BJ (cell line): ENCODE results near the gene PHACTR1. TPM values are rescaled to one million over a fixed set of nuclear protein-coding genes. Genes with fewer than 3 reads are reported as not detected.

Experiments used
- CTCF ChIA-PET: fragments of 350-600 bp; formaldehyde crosslinking; extraction: SDS; loops from one replicate; lab custom pipeline; 2021; ENCODE audit warnings: antibody characterized with exemption, inconsistent platforms; lab: Yijun Ruan, JAX
- POLR2A ChIA-PET: fragments of 300-600 bp; sonication (Branson Sonifier 250); formaldehyde crosslinking; extraction: SDS; loops from one replicate; lab custom pipeline; 2021; ENCODE audit warnings: antibody characterized with exemption; lab: Charles Lee
- DNase-seq: peaks from one replicate; pipeline ENCODE4 v3.0.0-alpha.2; 2011; ENCODE audit warnings: low read depth
- H3K27me3 ChIP-seq: 2 replicates; pipeline ENCODE4 v1.6.0; 2011; ENCODE audit warnings: low read length; ENCODE audit not compliant: control insufficient read depth, insufficient read depth
- H3K36me3 ChIP-seq: 2 replicates; pipeline ENCODE4 v1.5.1; 2011; ENCODE audit warnings: low read length; ENCODE audit not compliant: control insufficient read depth, insufficient read depth
- H3K4me3 ChIP-seq: 2 replicates; pipeline ENCODE4 v1.5.1; 2011; ENCODE audit warnings: low read depth, mild to moderate bottlenecking, control low read depth, low read length
- polyA plus RNA-seq: library from polyadenylated mRNA; depleted of rRNA; stranded (reverse); fragments of >200 nt; gene quantifications from 2 replicates; pipeline ENCODE4 v1.2.3, GENCODE V29; 2011
- TF ChIP-seq, protein P1 (sequence below): IDR thresholded peaks from 2 replicates; pipeline ENCODE4 v1.5.1; 2011; ENCODE audit warnings: low read depth, mild to moderate bottlenecking, control low read depth, inconsistent platforms, low read length, moderate library complexity; ENCODE audit not compliant: insufficient read depth

PHACTR1 gene
- polyA plus RNA-seq, 1 experiment, result 0.40 TPM

DNA sequence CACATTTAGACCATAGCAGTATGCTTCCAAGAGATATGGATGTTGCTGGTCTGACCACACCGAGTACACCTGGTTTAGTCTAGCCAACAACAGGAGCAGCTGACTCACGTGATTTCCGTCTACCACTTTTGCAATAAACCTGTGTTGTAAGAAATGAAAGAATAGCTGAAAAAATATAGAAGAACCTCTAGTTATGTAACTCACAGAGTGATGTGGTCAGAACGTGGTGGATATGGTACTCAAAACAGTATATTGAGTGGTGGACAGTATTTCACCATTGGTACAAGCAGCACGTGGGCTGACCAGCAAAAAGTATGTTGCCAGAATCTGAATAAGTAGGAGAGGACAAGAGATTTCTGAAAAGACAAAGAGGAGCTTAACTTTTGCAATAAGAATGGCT lies 384.8 kb downstream of the PHACTR1 start:
- Histone ChIP-seq H3K27me3 (peaks cover 1% of the 10 kb centered on the region; the same call in 1 of the 2 replicates), H3K36me3 (no peaks in the 10 kb centered on the region), H3K4me3 (no peak overlapping the region)
- POLR2A ChIA-PET, result no interaction called here
- TF ChIP-seq, protein P1, sequence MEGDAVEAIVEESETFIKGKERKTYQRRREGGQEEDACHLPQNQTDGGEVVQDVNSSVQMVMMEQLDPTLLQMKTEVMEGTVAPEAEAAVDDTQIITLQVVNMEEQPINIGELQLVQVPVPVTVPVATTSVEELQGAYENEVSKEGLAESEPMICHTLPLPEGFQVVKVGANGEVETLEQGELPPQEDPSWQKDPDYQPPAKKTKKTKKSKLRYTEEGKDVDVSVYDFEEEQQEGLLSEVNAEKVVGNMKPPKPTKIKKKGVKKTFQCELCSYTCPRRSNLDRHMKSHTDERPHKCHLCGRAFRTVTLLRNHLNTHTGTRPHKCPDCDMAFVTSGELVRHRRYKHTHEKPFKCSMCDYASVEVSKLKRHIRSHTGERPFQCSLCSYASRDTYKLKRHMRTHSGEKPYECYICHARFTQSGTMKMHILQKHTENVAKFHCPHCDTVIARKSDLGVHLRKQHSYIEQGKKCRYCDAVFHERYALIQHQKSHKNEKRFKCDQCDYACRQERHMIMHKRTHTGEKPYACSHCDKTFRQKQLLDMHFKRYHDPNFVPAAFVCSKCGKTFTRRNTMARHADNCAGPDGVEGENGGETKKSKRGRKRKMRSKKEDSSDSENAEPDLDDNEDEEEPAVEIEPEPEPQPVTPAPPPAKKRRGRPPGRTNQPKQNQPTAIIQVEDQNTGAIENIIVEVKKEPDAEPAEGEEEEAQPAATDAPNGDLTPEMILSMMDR, result no peak
- CTCF ChIA-PET, result no interaction called here
- no peak for DNase-seq

DNA sequence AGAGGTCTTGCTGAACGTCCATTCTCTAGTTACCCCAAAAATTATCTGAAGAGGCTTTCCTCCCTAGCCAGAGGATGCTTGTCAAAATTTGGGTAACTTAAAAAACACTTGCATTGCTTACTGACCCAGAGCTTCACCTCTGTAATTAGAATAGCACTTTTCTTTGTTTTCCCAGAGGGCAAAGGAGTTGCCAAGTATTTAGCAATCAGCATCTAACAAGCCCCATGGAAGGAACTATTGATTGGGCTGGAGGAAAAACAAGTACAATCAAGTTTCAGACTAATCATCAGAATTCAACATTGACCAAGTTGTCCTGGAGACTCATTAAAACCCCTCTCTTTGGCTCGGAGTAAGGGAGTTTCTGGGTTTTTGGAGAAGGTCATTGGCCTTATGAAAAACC lies 385.4 kb downstream of the PHACTR1 start:
- ChIA-PET POLR2A (no interaction called here), CTCF (no interaction called here)
- Histone ChIP-seq H3K36me3 (no peaks in the 10 kb centered on the region), H3K27me3 (peaks cover 1% of the 10 kb centered on the region; the same call in 1 of the 2 replicates), H3K4me3 (no peak overlapping the region)
- TF ChIP-seq, protein P1, result no peak
- DNase-seq, result no peak

DNA sequence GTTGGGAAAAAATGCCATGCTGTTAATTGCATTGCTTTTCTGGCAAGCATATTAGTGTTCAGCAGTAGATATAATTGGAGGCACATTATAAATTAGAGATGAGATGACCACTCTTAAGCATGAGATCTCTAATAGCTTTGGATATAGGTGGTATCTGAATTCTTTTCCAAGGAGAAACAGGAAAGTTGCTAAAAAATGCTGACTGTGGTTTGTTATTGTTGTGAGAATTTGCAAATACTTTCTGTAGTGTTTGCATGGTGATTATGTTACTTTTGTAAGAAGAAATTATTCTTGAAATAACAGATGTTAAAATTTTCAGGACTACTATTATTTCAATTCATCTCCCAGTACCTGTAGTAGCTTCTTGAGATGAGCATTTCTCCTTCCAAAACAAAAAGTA lies 386.6 kb downstream of the PHACTR1 start:
- Histone ChIP-seq H3K4me3 (no peak overlapping the region), H3K27me3 (peaks cover 1% of the 10 kb centered on the region; the same call in 1 of the 2 replicates), H3K36me3 (no peaks in the 10 kb centered on the region)
- ChIA-PET CTCF (no interaction called here), POLR2A (no interaction called here)
- no peak for DNase-seq
- TF ChIP-seq, protein P1, result no peak

DNA sequence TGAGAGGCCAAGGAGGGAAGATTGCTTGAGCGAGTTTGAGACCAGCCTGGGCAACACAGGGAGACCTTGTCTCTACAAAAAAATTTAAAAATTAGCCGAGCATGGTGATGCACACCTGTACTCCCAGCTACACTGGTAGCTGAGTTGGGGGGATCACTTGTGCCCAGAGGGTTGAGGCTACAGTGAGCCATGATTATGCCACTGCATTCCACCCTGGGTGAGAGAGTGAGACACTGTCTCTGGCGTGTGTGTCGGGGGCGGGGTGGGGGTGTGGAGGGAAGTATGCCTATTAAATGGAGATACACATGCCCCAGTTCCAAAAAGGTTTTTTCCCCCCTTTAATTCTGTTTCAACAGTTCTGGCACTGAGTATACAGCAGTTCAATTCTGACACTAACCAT lies 388.6 kb downstream of the PHACTR1 start:
- POLR2A ChIA-PET, result no interaction called here
- TF ChIP-seq, protein P1, result no peak

DNA sequence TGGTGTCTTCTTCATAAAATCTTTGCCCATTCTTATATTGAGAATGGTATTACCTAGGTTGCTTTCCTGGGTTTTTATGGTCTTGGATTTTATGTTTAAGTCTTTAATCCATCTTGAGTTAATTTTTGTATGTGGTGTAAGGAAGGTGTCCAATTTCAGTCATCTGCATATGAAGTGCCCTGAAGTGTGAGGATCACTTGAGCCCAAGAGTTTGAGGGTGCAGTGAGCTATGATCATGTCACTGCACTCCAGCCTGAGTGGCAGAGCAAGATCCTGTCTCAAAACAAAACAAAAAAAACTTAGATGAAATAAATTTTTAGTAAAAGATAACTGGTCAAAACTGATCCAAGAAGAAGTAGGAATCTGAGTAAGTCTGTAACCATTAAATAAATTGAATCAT lies 396.4 kb downstream of the PHACTR1 start:
- Histone ChIP-seq H3K36me3 (no peaks in the 10 kb centered on the region), H3K27me3 (no peaks in the 10 kb centered on the region), H3K4me3 (no peak overlapping the region)
- ChIA-PET POLR2A (no interaction called here), CTCF (no interaction called here)
- TF ChIP-seq, protein P1, result no peak
- DNase-seq, result no peak

More for the DNA sequence above, 388.6 kb downstream of the PHACTR1 start:
- Histone ChIP-seq H3K4me3 (no peak overlapping the region), H3K27me3 (peaks cover 1% of the 10 kb centered on the region; the same call in 1 of the 2 replicates), H3K36me3 (no peaks in the 10 kb centered on the region)
- no peak for DNase-seq
- CTCF ChIA-PET, result no interaction called here
